Hematopoietic multipotent progenitor cell treated with erythropoietin and hydrocortisone succinate and interleukin-3 and kit ligand, for 8 days (in vitro differentiated cells): Measurements from ENCODE around the gene SPANXD.
"Not testable (repeated sequence)": the region's sequence is repeated elsewhere in the genome, so short reads cannot be mapped to it uniquely, and the experiment has no call there.

Experiments
- DNase-seq: peaks from one replicate; pipeline ENCODE4 v3.0.0-alpha.2; 2015

The SPANXD gene, protein sequence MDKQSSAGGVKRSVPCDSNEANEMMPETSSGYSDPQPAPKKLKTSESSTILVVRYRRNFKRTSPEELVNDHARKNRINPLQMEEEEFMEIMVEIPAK

DNA sequence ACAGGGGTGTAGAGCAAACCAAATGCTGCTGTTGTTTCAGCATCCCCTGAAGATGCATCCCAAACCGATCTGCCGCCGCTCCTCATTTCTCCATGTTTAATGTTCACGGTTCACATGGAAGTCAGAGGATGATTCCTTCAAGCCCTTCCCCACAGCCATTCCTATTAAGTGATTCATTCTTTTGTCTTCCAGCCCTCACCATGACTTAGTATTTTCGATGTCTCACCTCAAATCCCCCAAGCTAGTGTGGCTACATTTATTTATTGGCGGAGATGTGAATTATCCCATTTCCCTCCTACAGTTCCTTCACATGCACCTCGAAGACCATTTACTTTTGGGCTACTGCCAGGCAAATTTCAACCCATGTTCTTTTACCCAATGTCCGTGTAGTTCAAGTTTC, at the start of gene SPANXD:
Gene SPANXD (minus strand): TSS at position 101 of the 400 bp plus-strand sequence. CDS start 334 bp downstream, outside the sequence.
- DNase-seq = not testable (repeated sequence)

DNA sequence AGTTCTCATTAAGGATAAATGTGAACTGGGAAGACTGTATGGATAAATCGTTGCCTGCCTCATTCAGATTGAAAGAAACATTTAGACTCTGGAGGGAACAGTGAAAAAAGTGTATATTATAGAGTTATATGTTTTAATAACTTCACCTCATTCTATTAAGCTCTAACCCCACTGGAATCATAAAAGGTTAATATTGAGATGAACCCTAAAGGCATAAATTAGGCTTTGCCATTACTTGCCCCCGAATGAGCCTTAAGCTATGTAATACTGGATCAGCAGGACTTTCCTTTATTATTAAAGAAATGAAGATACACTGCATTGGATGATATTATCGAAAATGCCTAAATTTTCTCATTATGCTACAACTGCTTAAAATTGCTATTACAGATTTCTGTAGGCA, 44.1 kb upstream of the SPANXD start:
- DNase-seq = no peak

DNA sequence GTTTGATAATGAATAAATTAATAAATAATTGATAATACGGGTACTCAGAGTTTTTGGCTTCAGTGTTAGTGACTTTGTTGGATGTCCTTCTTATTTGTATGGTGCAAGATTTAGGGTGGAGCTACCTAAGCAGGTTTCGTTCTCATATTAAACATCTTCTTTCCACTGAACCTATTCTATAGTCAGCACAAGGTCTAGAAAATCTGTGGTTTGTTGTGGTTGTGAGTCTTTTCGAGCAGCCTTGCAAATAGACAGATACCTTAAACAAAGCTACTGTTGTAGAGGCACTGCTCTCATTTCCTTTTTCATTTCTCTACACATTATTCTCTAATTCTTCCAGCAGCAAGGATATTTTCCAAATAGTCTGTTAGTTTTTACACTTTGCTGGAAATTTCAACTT, 38.1 kb upstream of the SPANXD start:
- DNase-seq = no peak

DNA sequence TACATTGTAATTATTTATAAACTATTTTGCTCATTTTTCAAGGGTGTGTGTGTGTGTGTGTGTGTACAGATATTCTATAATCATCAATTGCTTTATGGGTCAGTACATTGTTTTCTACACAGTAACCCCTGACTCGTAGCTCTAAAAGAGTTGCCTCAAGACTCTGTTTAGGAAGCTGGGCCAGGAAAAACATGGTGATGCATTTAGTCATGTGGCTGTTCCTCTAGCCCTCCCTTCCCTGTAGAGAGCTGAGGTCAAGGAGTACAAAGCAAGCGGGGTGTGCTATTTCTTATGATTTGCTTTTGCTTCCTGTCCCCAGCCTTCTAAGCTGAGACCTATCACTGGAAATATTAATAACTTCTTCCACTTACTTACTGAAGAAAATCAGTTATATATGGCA, 34.8 kb upstream of the SPANXD start:
- DNase-seq = no peak

DNA sequence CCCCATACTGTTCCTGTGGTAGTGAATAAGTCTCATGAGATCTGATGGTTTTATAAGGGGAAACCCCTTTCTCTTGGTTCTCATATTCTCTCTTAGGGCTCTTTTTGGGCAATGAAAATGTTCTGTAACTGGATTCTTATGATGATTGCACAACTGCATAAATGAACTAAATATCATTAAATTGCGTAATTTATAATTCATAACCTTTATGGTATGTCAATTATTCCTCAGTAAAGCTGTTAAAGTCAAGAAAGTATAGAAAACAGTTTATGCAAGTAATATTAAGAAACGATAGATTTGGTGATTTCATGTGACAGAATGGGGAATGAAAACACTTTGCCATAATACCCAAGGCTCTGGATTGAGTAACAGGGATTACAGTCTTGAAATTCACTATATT, 33.5 kb upstream of the SPANXD start:
- DNase-seq = no peak

DNA sequence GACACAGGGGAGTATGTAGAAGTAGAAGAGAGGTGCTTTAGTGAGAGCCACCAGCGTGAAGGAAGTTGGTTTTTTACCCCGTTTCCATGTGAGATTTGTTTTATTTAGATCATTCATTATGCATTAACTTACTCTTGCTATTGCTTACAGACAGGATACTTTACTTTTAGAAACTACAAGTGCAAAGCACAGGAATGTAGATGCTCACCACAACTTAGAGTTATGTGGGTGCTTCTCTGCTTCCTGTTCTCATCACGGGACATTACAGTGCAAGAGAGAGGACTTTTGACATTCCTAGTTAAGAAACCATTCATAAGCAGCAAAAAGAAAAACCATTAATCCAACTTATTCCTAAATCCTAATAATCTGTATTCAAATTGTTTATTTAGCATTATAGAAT, 25.6 kb upstream of the SPANXD start:
- no peak for DNase-seq

DNA sequence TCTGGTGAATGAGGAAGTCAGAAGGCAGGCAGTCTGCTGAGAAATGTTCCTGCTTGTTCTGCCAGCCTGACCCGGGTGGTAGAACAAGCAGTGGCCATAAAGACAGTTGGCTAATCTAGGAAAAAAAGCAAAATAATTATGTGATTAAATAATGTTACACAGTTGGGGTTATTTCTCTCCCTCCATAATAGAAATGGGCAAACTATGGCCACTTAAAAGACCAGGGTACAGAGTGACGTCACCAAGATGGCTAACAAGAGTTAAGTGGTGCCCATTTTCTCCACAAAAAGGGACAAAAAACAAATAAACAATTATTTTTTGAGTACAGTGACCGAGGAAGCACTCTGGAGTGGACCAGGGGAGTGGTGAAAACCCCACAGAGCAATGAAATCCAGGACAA, 16.1 kb upstream of the SPANXD start:
- no peak for DNase-seq

DNA sequence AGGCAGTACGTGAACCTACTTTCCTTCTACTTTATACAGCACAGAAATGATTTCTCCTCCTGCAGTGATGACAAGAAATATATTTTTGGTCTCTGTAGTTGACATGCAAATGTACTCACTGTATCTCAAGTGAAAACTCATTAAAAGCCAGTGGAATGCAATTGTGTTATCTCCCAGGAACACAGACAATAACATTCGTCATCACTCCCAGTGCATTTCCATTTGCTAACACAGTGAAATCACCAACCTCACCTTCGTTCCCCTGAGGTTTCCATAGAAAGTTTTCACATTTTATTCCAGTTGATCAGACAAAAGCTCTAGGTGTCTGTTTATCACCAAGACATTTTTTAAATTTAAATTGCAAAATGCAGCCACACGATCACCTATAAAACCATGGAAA, 2.5 kb upstream of the SPANXD start:
- no peak for DNase-seq

DNA sequence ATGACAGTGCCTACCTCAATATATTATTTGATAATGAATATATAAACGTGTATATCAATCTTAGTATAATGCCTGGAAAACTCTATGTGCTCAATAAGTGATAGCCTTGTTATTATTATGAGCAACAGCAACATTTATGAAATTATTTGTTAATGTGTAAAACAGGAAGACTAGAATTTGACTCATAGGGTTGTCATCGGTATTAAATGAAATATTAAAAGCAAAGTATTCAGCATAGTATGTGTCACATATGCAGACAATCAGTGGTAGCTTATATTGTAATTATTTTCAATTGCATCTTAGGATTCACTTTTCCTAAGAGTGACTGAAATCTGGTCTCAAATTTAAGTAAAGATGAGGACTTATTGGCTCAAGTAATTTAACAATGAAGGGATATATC, 24.6 kb downstream of the SPANXD start:
- no peak for DNase-seq

DNA sequence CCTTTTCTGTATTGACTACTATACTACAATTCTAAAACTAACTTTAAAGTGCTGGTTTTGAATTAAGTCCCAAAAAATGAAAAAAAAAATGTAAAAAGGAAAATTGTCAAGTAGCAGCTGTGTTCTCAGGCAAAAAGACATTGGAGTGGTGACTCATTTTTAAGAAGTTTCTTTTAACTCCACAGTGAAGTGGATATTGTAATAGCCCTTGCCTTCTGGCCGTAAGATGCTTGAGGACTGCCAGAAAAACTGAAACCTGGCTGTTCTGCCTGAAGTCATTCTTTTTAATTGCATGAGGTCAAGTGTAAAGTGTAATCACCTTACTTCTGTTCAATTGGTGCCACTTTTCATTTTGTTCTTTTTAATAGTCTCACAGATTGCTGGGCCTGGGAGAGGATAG, 28.9 kb downstream of the SPANXD start:
- no peak for DNase-seq

DNA sequence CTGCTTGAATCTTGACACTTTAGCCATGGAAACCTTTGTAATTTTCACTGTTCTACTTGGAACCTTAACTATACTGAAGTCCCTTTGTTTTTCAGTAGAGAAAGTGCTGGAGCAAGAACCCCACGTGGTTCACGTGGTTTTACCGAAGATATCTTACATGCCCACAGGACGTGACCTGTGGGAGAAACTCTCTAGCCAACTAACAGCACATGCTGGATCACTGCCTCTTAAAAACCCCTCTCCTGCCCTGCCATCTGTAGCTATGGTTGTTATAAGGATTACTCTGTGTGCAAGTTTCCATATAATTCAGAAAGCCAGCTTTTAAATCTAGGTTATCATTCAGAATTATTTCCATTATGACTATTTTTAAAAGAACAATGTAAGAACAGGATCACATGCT, 30.2 kb downstream of the SPANXD start:
- no peak for DNase-seq

DNA sequence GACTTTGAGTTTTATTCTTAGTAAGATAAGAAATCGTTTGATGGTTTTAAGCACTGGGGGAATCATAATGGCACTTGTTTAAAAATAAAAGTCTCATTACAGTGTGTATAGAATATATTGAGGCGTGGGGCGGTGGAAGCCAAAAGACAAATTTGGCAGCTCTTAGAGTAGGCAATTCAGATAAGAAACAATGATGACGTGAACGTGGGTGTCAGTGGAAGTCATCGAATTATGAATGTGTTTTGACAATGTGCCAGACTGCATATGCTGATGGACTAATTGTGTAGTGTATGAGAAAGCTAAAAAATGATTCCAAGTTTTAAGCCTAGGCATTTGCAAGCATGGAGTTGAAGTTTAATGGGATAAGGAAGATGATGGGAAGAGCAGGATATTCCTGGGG, 35.8 kb downstream of the SPANXD start:
- DNase-seq = no peak

DNA sequence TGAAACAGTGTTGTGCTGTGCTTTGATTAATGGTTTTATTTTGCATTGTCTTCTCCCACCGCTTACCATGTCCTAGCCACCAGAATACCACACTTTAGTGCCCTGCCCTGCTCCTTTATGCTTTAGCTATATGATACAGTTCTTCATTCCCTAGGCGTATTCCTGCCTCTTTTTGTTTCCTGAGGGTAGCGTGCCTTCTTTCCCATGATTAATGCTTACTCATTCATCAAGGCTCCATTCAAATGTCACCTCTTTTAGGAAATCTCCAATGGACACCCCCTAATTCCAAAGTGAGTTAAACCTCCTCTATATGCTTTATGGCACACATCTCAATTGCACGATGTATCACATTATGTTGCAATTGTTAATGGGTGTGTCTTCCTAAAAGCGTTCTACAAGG, 46.3 kb downstream of the SPANXD start:
- DNase-seq = no peak
